T-helper 1 cell (primary cell): ENCODE results near the gene DOC2A.
A peak's percentile ranks its signal among the peaks of the same experiment; 100 is the strongest.
"Not testable (repeated sequence)": the region's sequence is repeated elsewhere in the genome, so short reads cannot be mapped to it uniquely, and the experiment has no call there.

Source experiments
- DNase-seq, 5 donors: peaks; one replicate each; pipeline ENCODE4 v3.0.0-alpha.2; 2012 to 2020
- total RNA-seq, 4 donors: gene quantifications; one replicate each; lab custom pipeline; 2026; lab: John Stamatoyannopoulos, UW

DOC2A gene
- total RNA-seq, result 0 to 0.15 (median 0) reads per million in 4 donors

GRCh38 chr16:30010844-30011713 lies at the start of gene DOC2A:
TSS of gene DOC2A (minus strand) at chr16:30011027. CDS start at chr16:30010222, 805 bp downstream.
- DNase-seq, result no peak

GRCh38 chr16:30060346-30060745 lies 49.5 kb upstream of the DOC2A start:
- DNase-seq, result no peak

GRCh38 chr16:30054959-30055553 lies 44.2 kb upstream of the DOC2A start:
- DNase-seq, result peak in 3 of 5 donors; percentile 29 to 60 (median 48)

GRCh38 chr16:30054451-30054850 lies 43.6 kb upstream of the DOC2A start:
- DNase-seq, result no peak

- DNase-seq, result no peak
Measured at GRCh38 chr16:30053376-30054015, 42.7 kb upstream of the DOC2A start.

- DNase-seq, result peak; percentile 67 to 92 (median 79)
Measured at GRCh38 chr16:30052671-30053372, 42.0 kb upstream of the DOC2A start.

- no peak for DNase-seq
Measured at GRCh38 chr16:30051518-30051917, 40.7 kb upstream of the DOC2A start.

GRCh38 chr16:30049871-30050270 lies 39.0 kb upstream of the DOC2A start:
- DNase-seq, result no peak

- no peak for DNase-seq
Measured at GRCh38 chr16:30046588-30046987, 35.8 kb upstream of the DOC2A start.

GRCh38 chr16:30046178-30046577 lies 35.4 kb upstream of the DOC2A start:
- DNase-seq, result no peak

GRCh38 chr16:30041841-30042240 lies 31.0 kb upstream of the DOC2A start:
- DNase-seq, result no peak

- DNase-seq, result not testable (repeated sequence)
Measured at GRCh38 chr16:30040690-30041089, 29.9 kb upstream of the DOC2A start.

- no peak for DNase-seq
Measured at GRCh38 chr16:30040221-30040620, 29.4 kb upstream of the DOC2A start.

- DNase-seq, result no peak
Measured at GRCh38 chr16:30033270-30033669, 22.4 kb upstream of the DOC2A start.

GRCh38 chr16:30032083-30032819 lies 21.4 kb upstream of the DOC2A start:
- peak in 4 of 5 donors; percentile 43 to 65 (median 50) for DNase-seq

- no peak for DNase-seq
Measured at GRCh38 chr16:30031477-30031918, 20.7 kb upstream of the DOC2A start.

- DNase-seq, result no peak
Measured at GRCh38 chr16:30030841-30031413, 20.1 kb upstream of the DOC2A start, which contains the start of gene TLCD3B. TSS of gene TLCD3B (minus strand) at chr16:30031271. CDS start at chr16:30030527, 744 bp downstream.

- DNase-seq, result no peak
Measured at GRCh38 chr16:30030011-30030685, 19.3 kb upstream of the DOC2A start.

- no peak for DNase-seq
Measured at GRCh38 chr16:30028438-30029076, 17.7 kb upstream of the DOC2A start.
